ENCODE measurements around the gene DPT. TPM values are rescaled to one million over a fixed set of nuclear protein-coding genes. Genes with fewer than 3 reads are reported as not detected.

The DPT gene
- total RNA-seq, 1 experiment from 2014 or later = not detected

DNA sequence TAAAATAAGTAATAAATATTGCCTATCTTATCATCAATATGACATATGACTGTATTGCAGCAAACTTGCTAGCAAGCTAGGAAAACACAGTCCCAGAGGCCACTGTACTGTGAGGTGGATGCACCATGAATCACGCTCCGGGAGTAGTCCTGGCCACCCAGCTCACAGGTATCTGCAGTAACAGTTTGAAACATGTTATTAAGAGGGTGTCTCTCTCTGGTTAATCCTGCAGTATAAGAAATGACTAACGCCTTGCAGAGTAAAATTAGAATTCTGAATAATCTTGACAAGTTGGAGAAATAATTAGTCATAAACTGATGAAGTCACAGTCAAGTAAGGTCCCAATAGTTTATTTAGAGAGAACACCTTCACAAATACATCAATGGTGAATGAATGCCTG, 34.0 kb upstream of the DPT start:
- Histone ChIP-seq H3K36me3 (ENCODE audit: insufficient read depth, low read length) (no peaks in the 10 kb centered on the region), H3K79me2 (ENCODE audit: low read length) (no peaks in the 10 kb centered on the region), H3K9me2 (replicated peaks; ENCODE audit: insufficient read depth, low read length) (no peaks in the 10 kb centered on the region), H3K4me2 (ENCODE audit: low read depth, low read length, poor library complexity, severe bottlenecking) (no peak overlapping the region), H3K27ac (ENCODE audit: low read length) (no peak overlapping the region), H3K27me3 (ENCODE audit: low read length) (no peaks in the 10 kb centered on the region), H2AFZ (ENCODE audit: low read length) (no peak overlapping the region), H3K9ac (ENCODE audit: low read length) (no peak overlapping the region), H4K20me1 (ENCODE audit: insufficient read depth, low read depth, low read length) (no peaks in the 10 kb centered on the region), H3K9me3 (ENCODE audit: low read length) (no peaks in the 10 kb centered on the region), H3K4me1 (ENCODE audit: low read length) (no peaks in the 10 kb centered on the region), H3K4me3 (ENCODE audit: low read length) (no peak overlapping the region)
- no peak for DNase-seq

DNA sequence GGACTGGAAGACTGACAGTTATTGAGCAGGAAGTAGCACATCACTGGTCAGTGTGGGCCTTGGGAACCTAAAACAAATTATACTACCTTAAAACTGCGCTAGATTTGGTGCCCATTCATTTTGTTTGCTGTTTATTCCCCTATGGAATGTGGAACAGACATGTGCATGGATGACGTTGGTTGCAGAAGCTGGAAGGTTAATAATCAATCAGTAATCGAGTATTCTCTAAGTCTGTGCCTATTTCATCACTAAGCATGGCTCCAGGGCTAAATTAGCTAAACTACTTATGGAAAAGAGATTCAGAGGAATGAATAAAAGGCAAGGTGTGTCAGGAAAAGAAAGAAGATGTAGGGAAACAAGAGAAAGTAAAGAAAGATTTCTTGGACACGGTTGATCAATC, 33.5 kb upstream of the DPT start:
- DNase-seq = no peak
- H3K9ac ChIP-seq (ENCODE audit: low read length) = no peak overlapping the region
- no peaks in the 10 kb centered on the region for H3K4me1 ChIP-seq (ENCODE audit: low read length)
- H3K9me3 ChIP-seq (ENCODE audit: low read length) = no peaks in the 10 kb centered on the region
- no peak overlapping the region for H2AFZ ChIP-seq (ENCODE audit: low read length)
- no peak overlapping the region for H3K4me2 ChIP-seq (ENCODE audit: low read depth, low read length, poor library complexity, severe bottlenecking)
- no peaks in the 10 kb centered on the region for H3K79me2 ChIP-seq (ENCODE audit: low read length)
- no peak overlapping the region for H3K27ac ChIP-seq (ENCODE audit: low read length)
- H3K27me3 ChIP-seq (ENCODE audit: low read length) = no peaks in the 10 kb centered on the region
- no peak overlapping the region for H3K4me3 ChIP-seq (ENCODE audit: low read length)
- no peaks in the 10 kb centered on the region for H4K20me1 ChIP-seq (ENCODE audit: insufficient read depth, low read depth, low read length)
- no peaks in the 10 kb centered on the region for H3K9me2 ChIP-seq (replicated peaks; ENCODE audit: insufficient read depth, low read length)
- no peaks in the 10 kb centered on the region for H3K36me3 ChIP-seq (ENCODE audit: insufficient read depth, low read length)

DNA sequence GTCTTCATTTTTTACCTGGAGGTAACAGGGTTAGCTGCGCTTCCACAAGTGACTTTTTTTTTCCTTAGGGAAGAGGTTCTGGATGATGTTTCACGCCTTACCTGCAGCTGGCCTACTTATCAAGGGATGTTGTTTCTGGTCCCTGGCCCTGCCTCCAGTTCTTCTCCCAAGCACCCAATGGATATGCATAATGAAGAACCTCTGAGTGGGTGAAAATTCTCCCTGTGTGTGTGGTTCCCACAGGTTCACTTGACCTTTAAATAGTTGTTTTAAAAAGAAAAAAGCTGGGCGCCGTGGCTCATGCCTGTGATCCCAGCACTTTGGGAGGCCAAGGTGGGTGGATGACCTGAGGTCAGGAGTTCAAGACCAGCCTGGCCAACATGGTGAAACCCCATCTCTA, 31.8 kb upstream of the DPT start:
- Histone ChIP-seq H3K79me2 (ENCODE audit: low read length) (no peaks in the 10 kb centered on the region), H4K20me1 (ENCODE audit: insufficient read depth, low read depth, low read length) (no peaks in the 10 kb centered on the region), H3K4me1 (ENCODE audit: low read length) (no peaks in the 10 kb centered on the region), H3K27ac (ENCODE audit: low read length) (no peak overlapping the region), H3K9ac (ENCODE audit: low read length) (no peak overlapping the region), H2AFZ (ENCODE audit: low read length) (no peak overlapping the region), H3K27me3 (ENCODE audit: low read length) (no peaks in the 10 kb centered on the region), H3K9me2 (replicated peaks; ENCODE audit: insufficient read depth, low read length) (no peaks in the 10 kb centered on the region), H3K9me3 (ENCODE audit: low read length) (no peaks in the 10 kb centered on the region), H3K36me3 (ENCODE audit: insufficient read depth, low read length) (no peaks in the 10 kb centered on the region), H3K4me2 (ENCODE audit: low read depth, low read length, poor library complexity, severe bottlenecking) (no peak overlapping the region), H3K4me3 (ENCODE audit: low read length) (no peak overlapping the region)
- DNase-seq = no peak

DNA sequence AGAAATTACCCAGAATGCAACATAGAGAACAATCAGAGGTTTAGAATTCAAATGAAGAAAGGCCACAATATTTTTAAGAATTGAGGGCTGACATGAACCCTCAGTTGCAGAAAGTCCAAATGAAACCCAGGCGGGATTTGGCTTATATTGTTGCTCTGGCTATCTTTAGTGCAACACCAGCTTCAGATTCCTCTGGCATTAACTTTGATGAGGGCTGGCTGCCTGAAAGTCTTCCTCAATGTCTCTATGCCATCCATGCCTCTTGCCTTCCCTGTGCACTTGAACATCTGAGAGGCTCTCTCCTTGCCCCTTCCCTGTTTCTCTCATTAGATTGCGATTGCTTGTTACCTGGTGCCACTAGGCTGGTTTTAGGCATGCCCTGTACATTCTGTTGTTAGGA, 31.2 kb upstream of the DPT start:
- no peak overlapping the region for H2AFZ ChIP-seq (ENCODE audit: low read length)
- no peaks in the 10 kb centered on the region for H3K27me3 ChIP-seq (ENCODE audit: low read length)
- no peak for DNase-seq
- H3K9ac ChIP-seq (ENCODE audit: low read length) = no peak overlapping the region
- H3K36me3 ChIP-seq (ENCODE audit: insufficient read depth, low read length) = no peaks in the 10 kb centered on the region
- no peaks in the 10 kb centered on the region for H3K9me3 ChIP-seq (ENCODE audit: low read length)
- no peaks in the 10 kb centered on the region for H3K4me1 ChIP-seq (ENCODE audit: low read length)
- H3K4me3 ChIP-seq (ENCODE audit: low read length) = no peak overlapping the region
- H3K79me2 ChIP-seq (ENCODE audit: low read length) = no peaks in the 10 kb centered on the region
- no peaks in the 10 kb centered on the region for H4K20me1 ChIP-seq (ENCODE audit: insufficient read depth, low read depth, low read length)
- no peak overlapping the region for H3K4me2 ChIP-seq (ENCODE audit: low read depth, low read length, poor library complexity, severe bottlenecking)
- H3K27ac ChIP-seq (ENCODE audit: low read length) = no peak overlapping the region
- H3K9me2 ChIP-seq (replicated peaks; ENCODE audit: insufficient read depth, low read length) = no peaks in the 10 kb centered on the region

DNA sequence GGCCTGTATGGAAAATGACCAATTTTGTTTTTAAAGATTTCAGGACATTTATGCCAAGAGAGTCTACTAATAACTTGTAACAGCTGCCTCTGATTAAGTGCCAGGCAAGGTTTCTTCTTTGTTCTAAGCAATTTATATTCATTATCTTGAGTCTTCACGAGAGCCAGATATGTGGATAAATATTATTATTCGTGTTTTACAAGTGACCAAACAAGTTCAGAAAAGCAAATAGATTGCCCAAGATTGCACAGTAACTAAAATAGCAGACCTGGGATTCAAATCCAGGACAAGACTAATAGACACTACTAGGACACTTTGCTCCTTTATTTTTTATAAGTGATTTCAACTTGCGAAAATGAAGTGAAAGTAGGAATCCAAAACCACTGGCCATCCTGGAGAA, 30.1 kb upstream of the DPT start:
- no peak for DNase-seq
- Histone ChIP-seq H3K9me2 (replicated peaks; ENCODE audit: insufficient read depth, low read length) (no peaks in the 10 kb centered on the region), H3K9me3 (ENCODE audit: low read length) (no peaks in the 10 kb centered on the region), H3K27ac (ENCODE audit: low read length) (no peak overlapping the region), H2AFZ (ENCODE audit: low read length) (no peak overlapping the region), H3K27me3 (ENCODE audit: low read length) (no peaks in the 10 kb centered on the region), H3K4me3 (ENCODE audit: low read length) (no peak overlapping the region), H4K20me1 (ENCODE audit: insufficient read depth, low read depth, low read length) (no peaks in the 10 kb centered on the region), H3K79me2 (ENCODE audit: low read length) (no peaks in the 10 kb centered on the region), H3K4me1 (ENCODE audit: low read length) (no peaks in the 10 kb centered on the region), H3K4me2 (ENCODE audit: low read depth, low read length, poor library complexity, severe bottlenecking) (no peak overlapping the region), H3K9ac (ENCODE audit: low read length) (no peak overlapping the region), H3K36me3 (ENCODE audit: insufficient read depth, low read length) (no peaks in the 10 kb centered on the region)

- no peaks in the 10 kb centered on the region for H3K9me2 ChIP-seq (replicated peaks; ENCODE audit: insufficient read depth, low read length)
- H3K4me2 ChIP-seq (ENCODE audit: low read depth, low read length, poor library complexity, severe bottlenecking) = no peak overlapping the region
- no peak overlapping the region for H2AFZ ChIP-seq (ENCODE audit: low read length)
- H3K79me2 ChIP-seq (ENCODE audit: low read length) = no peaks in the 10 kb centered on the region
- DNase-seq = no peak
- H3K27me3 ChIP-seq (ENCODE audit: low read length) = no peaks in the 10 kb centered on the region
- no peaks in the 10 kb centered on the region for H3K9me3 ChIP-seq (ENCODE audit: low read length)
- no peak overlapping the region for H3K4me3 ChIP-seq (ENCODE audit: low read length)
- no peaks in the 10 kb centered on the region for H3K36me3 ChIP-seq (ENCODE audit: insufficient read depth, low read length)
- H3K27ac ChIP-seq (ENCODE audit: low read length) = no peak overlapping the region
- no peak overlapping the region for H3K9ac ChIP-seq (ENCODE audit: low read length)
- no peaks in the 10 kb centered on the region for H4K20me1 ChIP-seq (ENCODE audit: insufficient read depth, low read depth, low read length)
- no peaks in the 10 kb centered on the region for H3K4me1 ChIP-seq (ENCODE audit: low read length)
Measured at GRCh38 chr1:168758503-168758902, 29.5 kb upstream of the DPT start.

DNA sequence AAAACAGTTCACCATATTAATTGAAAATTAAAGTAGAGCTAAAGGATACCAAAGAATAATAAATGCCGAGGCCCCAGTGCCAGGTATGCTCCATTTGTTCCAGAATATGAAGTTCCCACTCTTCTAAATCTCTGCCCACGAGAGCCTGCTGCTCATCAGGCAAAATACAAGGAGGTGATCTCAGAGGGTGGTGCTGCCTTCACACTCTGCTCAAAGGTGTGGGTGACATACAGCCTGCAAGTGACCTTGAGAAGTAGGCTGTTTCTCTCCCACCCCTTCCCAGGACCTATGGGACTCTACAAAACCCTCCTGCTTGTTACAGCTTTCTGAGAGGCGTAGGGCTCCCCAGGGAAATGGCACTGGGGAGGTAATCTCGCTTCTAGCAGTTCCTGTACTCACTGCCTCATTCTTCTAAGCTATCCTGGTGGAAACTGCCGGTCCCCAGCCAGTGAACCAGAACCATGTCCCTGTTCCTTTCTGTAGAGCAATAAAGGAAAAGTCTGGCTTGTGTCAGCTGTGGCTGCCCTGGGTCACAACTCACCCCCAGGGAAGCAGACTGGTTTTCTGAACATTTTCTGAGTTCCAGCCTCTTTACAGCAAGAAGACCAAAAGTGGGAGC, 26.9 kb upstream of the DPT start:
- H3K4me3 ChIP-seq (ENCODE audit: low read length) = no peak overlapping the region
- H3K27me3 ChIP-seq (ENCODE audit: low read length) = no peaks in the 10 kb centered on the region
- no peaks in the 10 kb centered on the region for H3K9me2 ChIP-seq (replicated peaks; ENCODE audit: insufficient read depth, low read length)
- no peaks in the 10 kb centered on the region for H3K79me2 ChIP-seq (ENCODE audit: low read length)
- no peak overlapping the region for H3K9ac ChIP-seq (ENCODE audit: low read length)
- H3K9me3 ChIP-seq (ENCODE audit: low read length) = no peaks in the 10 kb centered on the region
- no peak overlapping the region for H2AFZ ChIP-seq (ENCODE audit: low read length)
- H4K20me1 ChIP-seq (ENCODE audit: insufficient read depth, low read depth, low read length) = no peaks in the 10 kb centered on the region
- no peaks in the 10 kb centered on the region for H3K36me3 ChIP-seq (ENCODE audit: insufficient read depth, low read length)
- no peak for DNase-seq
- no peaks in the 10 kb centered on the region for H3K4me1 ChIP-seq (ENCODE audit: low read length)
- no peak overlapping the region for H3K27ac ChIP-seq (ENCODE audit: low read length)
- no peak overlapping the region for H3K4me2 ChIP-seq (ENCODE audit: low read depth, low read length, poor library complexity, severe bottlenecking)

DNA sequence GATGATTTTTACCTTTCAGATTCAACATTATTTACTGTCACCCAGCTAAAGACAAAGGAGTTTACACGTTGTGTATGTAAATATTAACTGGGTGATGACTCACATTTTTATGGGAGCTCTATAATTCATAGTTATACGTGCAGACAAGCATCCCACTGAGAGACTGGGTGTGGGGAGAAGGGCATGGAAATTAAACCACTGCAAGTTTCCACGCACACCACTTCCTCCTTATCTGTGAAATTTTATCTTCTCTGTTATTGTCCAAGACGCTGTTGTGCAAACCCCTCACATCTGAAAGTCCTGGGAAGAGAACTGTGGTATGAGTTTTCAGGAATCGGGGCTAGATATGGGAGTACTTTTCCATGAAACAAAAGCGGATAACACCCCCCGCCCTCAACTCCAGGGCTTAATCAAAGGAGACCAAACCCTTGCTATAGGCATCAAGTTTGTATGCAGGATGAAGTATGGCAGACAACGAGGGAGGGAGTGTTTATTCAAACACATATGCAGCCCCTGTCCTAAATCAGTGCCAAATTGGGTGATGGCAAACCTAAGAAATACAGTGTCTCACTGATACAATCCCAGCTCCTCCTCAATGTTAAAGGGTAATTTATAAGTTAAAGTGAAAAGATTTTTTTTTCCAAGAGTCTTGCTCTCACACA, 23.3 kb upstream of the DPT start:
- H2AFZ ChIP-seq (ENCODE audit: low read length) = no peak overlapping the region
- H3K9ac ChIP-seq (ENCODE audit: low read length) = no peak overlapping the region
- H3K79me2 ChIP-seq (ENCODE audit: low read length) = no peaks in the 10 kb centered on the region
- H4K20me1 ChIP-seq (ENCODE audit: insufficient read depth, low read depth, low read length) = no peaks in the 10 kb centered on the region
- H3K9me3 ChIP-seq (ENCODE audit: low read length) = no peaks in the 10 kb centered on the region
- H3K4me2 ChIP-seq (ENCODE audit: low read depth, low read length, poor library complexity, severe bottlenecking) = no peak overlapping the region
- H3K27ac ChIP-seq (ENCODE audit: low read length) = no peak overlapping the region
- no peak for DNase-seq
- no peak overlapping the region for H3K4me3 ChIP-seq (ENCODE audit: low read length)
- H3K9me2 ChIP-seq (replicated peaks; ENCODE audit: insufficient read depth, low read length) = no peaks in the 10 kb centered on the region
- H3K4me1 ChIP-seq (ENCODE audit: low read length) = no peaks in the 10 kb centered on the region
- no peaks in the 10 kb centered on the region for H3K36me3 ChIP-seq (ENCODE audit: insufficient read depth, low read length)
- H3K27me3 ChIP-seq (ENCODE audit: low read length) = no peaks in the 10 kb centered on the region

Data from Karpas-422 (cell line).